GM12801 (cell line): Measurements from ENCODE around the gene KRT82.

Experiments used
- TF ChIP-seq, protein P1 (sequence below): IDR thresholded peaks from one replicate; pipeline ENCODE4 v1.5.1; 2011; ENCODE audit warnings: control low read depth; ENCODE audit not compliant: insufficient read length; ENCODE audit errors: extremely low read depth

KRT82 gene

DNA sequence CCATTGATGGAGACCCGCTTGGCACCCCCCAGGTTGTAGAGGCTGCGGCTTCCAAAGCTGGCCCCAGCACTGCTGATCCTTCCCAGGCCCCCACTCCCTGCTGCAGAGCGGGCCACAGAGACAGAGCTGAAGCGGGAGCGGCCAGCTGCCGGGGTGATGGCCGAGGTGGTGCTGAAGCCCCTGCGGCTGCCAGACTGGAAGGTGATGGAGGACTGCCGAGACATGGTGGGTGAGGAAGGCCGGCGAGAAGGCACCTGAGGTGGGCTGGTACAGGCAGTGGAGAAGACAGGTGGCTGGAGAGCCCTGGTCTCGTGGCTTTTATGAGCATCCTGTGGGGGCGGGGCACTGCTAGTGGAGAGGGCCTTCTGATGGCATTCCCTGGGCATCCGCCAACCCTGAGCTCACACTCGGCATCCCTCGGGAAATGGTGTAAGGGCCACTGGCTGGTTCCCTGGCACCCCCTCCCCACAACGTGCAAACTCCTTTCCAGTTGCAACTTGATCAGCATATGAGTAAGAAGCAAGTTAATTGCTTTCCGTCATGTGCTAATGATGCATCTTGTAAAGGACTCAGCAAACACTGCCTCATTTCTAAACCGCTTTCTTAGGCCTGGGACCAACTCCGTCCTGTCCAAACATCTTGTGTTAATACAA, 28.1 kb upstream of the KRT82 start, which contains the start of gene KRT75:
Gene KRT75, minus strand, starts transcription at position 291 of the 653 bp plus-strand sequence. Its CDS starts 67 bp downstream, at position 224.
- TF ChIP-seq, protein P1, sequence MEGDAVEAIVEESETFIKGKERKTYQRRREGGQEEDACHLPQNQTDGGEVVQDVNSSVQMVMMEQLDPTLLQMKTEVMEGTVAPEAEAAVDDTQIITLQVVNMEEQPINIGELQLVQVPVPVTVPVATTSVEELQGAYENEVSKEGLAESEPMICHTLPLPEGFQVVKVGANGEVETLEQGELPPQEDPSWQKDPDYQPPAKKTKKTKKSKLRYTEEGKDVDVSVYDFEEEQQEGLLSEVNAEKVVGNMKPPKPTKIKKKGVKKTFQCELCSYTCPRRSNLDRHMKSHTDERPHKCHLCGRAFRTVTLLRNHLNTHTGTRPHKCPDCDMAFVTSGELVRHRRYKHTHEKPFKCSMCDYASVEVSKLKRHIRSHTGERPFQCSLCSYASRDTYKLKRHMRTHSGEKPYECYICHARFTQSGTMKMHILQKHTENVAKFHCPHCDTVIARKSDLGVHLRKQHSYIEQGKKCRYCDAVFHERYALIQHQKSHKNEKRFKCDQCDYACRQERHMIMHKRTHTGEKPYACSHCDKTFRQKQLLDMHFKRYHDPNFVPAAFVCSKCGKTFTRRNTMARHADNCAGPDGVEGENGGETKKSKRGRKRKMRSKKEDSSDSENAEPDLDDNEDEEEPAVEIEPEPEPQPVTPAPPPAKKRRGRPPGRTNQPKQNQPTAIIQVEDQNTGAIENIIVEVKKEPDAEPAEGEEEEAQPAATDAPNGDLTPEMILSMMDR = no peak

DNA sequence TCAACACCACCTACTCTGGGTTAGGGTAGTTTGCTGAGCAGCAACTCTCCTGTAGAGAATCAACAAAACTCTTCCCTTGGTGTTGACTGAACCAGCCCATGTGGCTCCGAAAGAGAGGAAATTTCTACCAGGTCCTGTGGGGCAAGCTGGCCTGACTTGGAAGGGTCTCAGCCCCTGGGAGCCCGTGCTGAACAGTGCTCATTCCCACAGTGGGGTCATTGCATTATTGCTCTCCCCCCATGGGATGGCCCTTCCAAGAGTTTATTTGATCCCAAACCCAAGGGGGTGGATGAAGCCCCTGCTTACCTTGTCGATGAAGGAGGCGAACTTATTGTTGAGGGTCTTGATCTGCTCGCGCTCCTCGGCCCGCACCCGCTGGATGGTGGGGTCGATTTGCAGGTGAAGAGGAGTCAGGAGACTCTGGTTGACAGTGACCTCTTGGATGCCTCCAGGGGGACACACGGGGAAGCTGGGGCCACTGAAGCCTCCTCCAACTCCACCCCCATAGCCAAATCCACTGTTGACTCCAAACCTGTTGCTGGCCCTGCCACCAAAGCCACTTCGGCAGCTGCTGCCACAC, 27.5 kb upstream of the KRT82 start:
- TF ChIP-seq, protein P1 = no peak

DNA sequence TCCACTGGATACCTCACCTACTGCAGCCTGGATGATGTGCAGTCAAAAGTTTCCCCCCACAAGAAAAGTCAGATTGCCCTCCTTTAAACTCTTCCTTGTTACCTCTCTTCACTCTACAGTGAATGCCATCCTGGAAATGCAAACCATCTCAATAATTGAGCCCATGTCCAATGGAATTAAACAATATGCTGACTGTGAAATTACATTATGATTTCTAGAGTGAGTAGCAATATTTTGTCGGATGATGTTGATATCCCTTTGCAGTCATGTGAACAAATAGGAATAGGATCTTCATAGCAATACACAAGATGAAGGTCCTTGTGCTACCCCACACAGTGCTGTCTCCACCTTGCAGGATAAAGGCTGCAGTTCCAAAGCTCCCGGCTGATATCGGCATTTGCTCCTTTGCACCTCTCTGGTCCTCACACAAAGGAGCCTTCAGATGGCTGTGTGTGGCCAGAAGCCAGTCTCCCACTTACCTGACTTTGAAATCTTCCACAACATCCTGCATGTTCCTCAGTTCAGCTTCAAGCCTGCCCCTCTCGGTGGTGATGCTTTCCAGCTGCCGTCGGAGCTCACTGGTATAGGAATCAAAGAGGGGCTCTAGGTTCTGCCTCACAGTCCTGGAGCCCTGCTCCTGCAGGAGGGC, 26.5 kb upstream of the KRT82 start:
- TF ChIP-seq, protein P1 = no peak

DNA sequence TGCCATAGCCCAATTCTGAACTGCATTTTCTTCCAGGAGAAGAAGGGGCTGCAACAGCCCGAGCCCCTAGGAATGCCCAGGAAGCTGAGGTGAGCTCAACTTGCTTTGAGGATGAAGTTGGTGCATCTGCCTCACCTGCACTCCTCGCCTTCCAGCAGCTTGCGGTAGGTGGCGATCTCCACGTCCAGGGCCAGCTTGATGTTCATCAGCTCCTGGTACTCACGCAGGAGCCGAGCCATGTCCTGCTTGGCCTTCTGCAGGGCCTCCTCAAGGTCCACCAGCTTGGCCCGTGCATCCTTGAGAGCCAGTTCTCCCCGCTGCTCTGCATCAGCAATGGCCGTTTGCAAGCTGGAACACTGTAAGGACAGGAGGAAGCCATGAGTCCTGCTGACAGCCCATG, 22.0 kb upstream of the KRT82 start:
- TF ChIP-seq, protein P1 = no peak

DNA sequence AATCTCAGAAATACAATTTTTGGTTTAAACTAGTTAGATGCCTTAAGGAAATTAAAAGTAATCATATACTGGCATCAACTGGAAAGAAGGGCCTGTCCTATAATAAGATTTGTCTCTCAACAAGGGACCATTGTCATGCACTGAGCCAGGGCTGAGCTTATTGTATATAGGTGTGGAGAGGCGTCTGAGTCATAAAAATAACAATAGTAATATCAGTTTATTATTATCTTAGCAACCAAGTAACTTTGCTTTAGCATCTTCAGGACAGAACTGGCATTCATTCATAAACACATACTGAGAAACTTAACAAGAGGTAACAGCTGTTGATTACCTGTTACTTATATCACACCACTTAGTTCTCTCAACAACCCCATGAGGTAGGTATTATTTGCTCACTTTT, 20.9 kb upstream of the KRT82 start:
- TF ChIP-seq, protein P1 = no peak

DNA sequence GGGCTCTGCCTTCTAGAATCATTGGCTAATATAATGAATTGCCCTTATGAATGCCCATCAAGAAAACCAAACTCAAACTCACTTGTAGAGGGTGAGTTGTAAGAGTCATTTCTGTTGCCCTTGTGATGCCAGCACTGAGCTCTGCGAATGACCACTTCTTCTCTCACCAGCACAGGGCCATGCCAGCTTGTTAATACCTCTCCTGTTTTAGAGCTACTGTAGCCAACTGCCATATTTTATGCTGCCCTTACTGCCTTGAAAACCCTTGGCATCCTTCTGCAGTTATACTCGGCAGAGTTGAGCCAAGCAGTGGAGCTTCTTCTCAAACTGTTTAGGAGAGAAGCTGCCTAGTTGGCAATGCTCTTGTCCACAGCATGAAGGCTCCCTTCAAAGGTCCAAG, 19.9 kb upstream of the KRT82 start:
- TF ChIP-seq, protein P1 = no peak

DNA sequence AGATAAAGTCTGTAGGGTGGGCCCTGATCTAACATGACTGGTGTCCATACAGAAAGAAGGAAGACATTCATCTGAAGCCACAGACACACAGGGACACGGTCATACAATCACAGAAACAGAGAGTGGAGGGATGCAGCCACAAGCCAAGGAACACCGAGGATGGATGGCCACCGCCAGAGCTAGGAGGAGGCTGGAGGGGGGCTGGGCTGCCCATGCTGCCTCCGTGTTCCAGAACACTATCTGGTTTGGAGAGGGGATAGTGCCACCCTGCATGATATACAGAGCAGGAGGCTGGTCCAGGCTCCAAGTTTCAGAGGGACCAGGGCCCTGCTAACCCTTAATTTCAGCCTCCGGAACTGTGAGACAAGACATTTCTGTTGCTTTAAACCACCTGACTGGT, 19.3 kb upstream of the KRT82 start:
- TF ChIP-seq, protein P1 = no peak
